ENCODE measurements around the gene BOC.

DNA sequence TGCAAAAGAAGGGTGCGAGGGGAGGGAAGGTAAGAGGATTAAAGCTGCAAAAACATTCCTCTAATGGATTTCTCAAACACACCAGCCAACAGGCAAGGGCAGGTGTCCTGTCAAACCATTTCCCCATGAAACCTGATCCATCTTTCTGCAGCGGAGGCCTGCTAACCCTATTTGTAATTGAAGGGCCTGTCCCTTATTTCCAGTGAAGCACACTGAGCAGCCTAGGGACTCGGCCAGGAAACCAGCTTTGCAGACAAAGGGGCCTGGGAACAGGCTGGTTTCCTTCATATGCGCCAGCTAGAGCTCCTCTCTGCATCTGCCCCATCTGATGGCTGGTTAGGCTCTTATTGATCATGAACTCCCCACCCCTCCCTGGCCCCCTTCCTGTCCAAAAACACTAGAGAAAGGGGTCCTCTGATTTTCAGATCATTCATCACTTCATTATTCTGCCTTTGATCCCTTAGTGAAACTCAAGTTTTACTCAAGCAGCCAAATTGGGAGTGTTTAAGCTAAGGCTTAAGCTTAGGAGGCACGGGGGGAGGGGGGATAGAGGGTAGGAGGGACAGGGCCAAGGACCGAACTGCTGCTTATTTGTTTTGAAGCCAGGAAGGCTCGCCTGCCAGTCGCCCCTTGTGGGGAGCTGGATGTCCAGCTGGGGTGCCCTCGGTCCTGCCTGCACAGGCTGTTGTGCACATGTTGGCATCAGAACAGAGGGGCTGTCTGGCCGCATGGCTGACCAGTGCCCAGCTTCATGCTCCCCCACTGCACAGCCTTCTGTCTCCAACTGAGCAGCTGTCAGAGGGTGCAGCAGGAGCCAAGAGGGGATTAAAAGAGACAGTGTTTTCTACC lies 53.1 kb downstream of the BOC start:
- TF ChIP-seq, protein P1, sequence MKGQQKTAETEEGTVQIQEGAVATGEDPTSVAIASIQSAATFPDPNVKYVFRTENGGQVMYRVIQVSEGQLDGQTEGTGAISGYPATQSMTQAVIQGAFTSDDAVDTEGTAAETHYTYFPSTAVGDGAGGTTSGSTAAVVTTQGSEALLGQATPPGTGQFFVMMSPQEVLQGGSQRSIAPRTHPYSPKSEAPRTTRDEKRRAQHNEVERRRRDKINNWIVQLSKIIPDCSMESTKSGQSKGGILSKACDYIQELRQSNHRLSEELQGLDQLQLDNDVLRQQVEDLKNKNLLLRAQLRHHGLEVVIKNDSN (IDR thresholded peaks at IDR 0.05; ENCODE audit: borderline replicate concordance, extremely low read length, insufficient read depth, low read depth, low read length) = no peak
- TF ChIP-seq CHD1 (IDR thresholded peaks at IDR 0.05; ENCODE audit: low read depth, low read length) = no peak
- no peak for TF ChIP-seq MAX (IDR thresholded peaks at IDR 0.05; ENCODE audit: low read depth, low read length)
- no peak for TF ChIP-seq ZNF274 (IDR thresholded peaks at IDR 0.05; ENCODE audit: insufficient read depth, insufficient read length)
- no peak for TF ChIP-seq ASH2L (IDR thresholded peaks at IDR 0.05; ENCODE audit: borderline replicate concordance, low read depth)
- no peak for TF ChIP-seq POLR2AphosphoS5 (IDR thresholded peaks at IDR 0.05; ENCODE audit: low read length)
- TF ChIP-seq SKIL (IDR thresholded peaks at IDR 0.05; ENCODE audit: low read depth, poor library complexity, severe bottlenecking) = no peak
- TF ChIP-seq ZBTB33 (IDR thresholded peaks at IDR 0.05) = no peak
- TF ChIP-seq, protein P2, sequence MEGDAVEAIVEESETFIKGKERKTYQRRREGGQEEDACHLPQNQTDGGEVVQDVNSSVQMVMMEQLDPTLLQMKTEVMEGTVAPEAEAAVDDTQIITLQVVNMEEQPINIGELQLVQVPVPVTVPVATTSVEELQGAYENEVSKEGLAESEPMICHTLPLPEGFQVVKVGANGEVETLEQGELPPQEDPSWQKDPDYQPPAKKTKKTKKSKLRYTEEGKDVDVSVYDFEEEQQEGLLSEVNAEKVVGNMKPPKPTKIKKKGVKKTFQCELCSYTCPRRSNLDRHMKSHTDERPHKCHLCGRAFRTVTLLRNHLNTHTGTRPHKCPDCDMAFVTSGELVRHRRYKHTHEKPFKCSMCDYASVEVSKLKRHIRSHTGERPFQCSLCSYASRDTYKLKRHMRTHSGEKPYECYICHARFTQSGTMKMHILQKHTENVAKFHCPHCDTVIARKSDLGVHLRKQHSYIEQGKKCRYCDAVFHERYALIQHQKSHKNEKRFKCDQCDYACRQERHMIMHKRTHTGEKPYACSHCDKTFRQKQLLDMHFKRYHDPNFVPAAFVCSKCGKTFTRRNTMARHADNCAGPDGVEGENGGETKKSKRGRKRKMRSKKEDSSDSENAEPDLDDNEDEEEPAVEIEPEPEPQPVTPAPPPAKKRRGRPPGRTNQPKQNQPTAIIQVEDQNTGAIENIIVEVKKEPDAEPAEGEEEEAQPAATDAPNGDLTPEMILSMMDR (IDR thresholded peaks at IDR 0.05 in 2 of 3, conservative IDR thresholded peaks at IDR 0.05 in 1 of 3; ENCODE audit: control insufficient read depth in 2 of 3, extremely low read depth in 1 of 3, insufficient read depth in 1 of 3, low read depth in 3 of 3, low read length in 3 of 3) = no peak
- TF ChIP-seq, protein P3, sequence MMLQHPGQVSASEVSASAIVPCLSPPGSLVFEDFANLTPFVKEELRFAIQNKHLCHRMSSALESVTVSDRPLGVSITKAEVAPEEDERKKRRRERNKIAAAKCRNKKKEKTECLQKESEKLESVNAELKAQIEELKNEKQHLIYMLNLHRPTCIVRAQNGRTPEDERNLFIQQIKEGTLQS (IDR thresholded peaks at IDR 0.05; ENCODE audit: borderline replicate concordance, extremely low read depth, low read depth, low read length) = no peak
- TF ChIP-seq JUND (IDR thresholded peaks at IDR 0.05; ENCODE audit: low read depth, low read length) = no peak

All from GM12878 (cell line).